HG03064 (cell line): Measurements from ENCODE around the gene DGKG.
A peak's percentile ranks its signal among the peaks of the same experiment; 100 is the strongest.

Experiments
- ATAC-seq: cut with Tn5 transposase; IDR thresholded peaks from one replicate; pipeline ENCODE4 v1.9.1; 2021; ENCODE audit warnings: low read depth; ENCODE audit not compliant: unreplicated experiment

Gene DGKG

GRCh38 chr3:186181901-186182300, 180.1 kb downstream of the DGKG start:
- no peak for ATAC-seq

GRCh38 chr3:186180891-186181481, 181.0 kb downstream of the DGKG start:
- ATAC-seq: no peak

GRCh38 chr3:186180151-186180550, 181.9 kb downstream of the DGKG start:
- ATAC-seq: no peak

- no peak for ATAC-seq
These were observed 183.6 kb downstream of the DGKG start for GRCh38 chr3:186178412-186178811.

GRCh38 chr3:186176373-186176990, 185.6 kb downstream of the DGKG start:
- no peak for ATAC-seq

- ATAC-seq: no peak
These were observed 188.7 kb downstream of the DGKG start for GRCh38 chr3:186173224-186173815.

GRCh38 chr3:186172353-186172752, 189.7 kb downstream of the DGKG start:
- no peak for ATAC-seq

GRCh38 chr3:186171521-186171920, 190.5 kb downstream of the DGKG start:
- ATAC-seq: no peak

- no peak for ATAC-seq
These were observed 191.5 kb downstream of the DGKG start for GRCh38 chr3:186170516-186170915.

- ATAC-seq: no peak
These were observed 192.7 kb downstream of the DGKG start for GRCh38 chr3:186169379-186169778.

- ATAC-seq: no peak
These were observed 193.1 kb downstream of the DGKG start for GRCh38 chr3:186168976-186169375.

GRCh38 chr3:186167646-186168395, 194.2 kb downstream of the DGKG start:
- no peak for ATAC-seq

GRCh38 chr3:186166491-186167288, 195.3 kb downstream of the DGKG start:
- ATAC-seq: no peak

- no peak for ATAC-seq
These were observed 196.0 kb downstream of the DGKG start for GRCh38 chr3:186166036-186166435.

GRCh38 chr3:186165331-186165730, 196.7 kb downstream of the DGKG start:
- ATAC-seq: no peak

GRCh38 chr3:186164696-186165095, 197.3 kb downstream of the DGKG start:
- no peak for ATAC-seq

GRCh38 chr3:186162221-186162620, 199.8 kb downstream of the DGKG start:
- ATAC-seq: no peak

- no peak for ATAC-seq
These were observed 201.3 kb downstream of the DGKG start for GRCh38 chr3:186160691-186161243.

- no peak for ATAC-seq
These were observed 207.4 kb downstream of the DGKG start for GRCh38 chr3:186154641-186155040.

- ATAC-seq: peak; percentile 79
These were observed 209.1 kb downstream of the DGKG start for GRCh38 chr3:186152889-186153292.
